Measurements from ENCODE around the gene KIAA1958.
"Not testable (repeated sequence)": the region's sequence is repeated elsewhere in the genome, so short reads cannot be mapped to it uniquely, and the experiment has no call there.

The KIAA1958 gene

DNA sequence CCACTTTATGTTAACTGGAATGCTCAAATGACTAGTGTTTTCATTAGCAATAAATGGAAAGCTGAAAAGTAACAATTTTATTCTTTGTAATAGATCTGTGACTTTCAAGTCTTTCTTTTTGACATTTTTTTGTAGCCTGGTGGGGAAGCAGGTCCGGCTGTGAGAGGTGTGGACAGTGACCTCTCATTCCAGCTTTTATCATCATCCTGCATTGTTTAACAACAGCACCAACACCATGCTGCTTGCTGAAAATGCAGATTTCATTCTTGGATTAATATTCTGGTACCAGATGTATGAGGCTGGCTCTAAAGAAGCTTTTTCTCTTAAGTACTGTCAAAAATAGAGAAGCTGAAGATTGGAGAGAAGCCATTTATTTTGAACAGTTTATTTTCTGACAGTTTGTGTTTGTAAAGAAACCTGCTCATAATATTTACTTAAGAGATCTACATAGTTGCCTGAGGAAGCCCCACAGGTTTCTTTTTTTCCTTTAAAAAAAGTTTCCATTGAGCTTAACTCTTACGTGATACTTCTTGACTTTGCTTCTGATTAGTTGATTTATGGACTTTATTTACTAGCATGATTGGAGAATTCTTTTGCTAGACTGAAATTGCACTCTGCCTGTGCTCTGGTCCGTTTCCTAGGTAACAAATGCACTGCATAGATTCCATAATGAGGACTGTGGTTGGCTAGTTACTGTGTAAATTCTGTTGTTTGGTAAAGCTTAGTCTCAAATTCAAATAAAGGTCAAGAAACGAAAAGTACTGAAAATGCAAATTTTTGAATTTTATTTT, 3.4 kb downstream of the KIAA1958 start:
- DNase-seq, result no peak

DNA sequence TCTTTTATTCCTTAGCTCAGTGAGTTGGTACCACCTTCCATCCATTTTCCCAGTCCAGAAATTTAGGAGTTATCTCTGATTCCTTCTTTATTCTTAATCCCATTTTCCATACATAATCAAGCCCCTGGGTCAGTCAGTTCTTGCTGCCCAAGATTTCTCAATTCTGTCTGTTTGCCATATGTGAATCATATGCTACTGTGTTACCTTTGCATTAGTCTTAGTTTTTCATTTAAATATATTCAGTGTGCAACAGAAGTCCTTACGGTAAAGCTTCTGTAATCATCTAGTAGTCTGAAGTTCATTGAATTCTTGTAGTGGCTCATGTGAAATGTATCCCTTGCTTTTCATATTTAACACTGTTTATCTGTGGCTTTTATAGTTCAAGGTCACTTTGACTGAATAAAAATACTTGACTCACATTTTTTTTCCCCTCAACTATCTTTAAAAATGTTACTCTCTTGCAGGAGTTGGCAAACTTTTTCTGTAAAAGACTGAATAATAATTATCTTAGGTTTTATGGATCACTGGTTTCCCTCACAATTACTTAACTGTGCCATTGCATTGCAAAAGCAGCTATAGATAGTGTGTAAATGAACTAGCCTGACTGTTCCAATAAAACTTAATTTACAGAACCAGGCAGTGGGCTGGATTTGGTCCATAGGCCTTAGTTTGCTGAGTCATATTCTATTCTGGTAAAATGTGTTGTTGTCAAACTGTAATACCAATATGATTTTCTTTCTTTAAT, 6.9 kb downstream of the KIAA1958 start:
- no peak for DNase-seq

DNA sequence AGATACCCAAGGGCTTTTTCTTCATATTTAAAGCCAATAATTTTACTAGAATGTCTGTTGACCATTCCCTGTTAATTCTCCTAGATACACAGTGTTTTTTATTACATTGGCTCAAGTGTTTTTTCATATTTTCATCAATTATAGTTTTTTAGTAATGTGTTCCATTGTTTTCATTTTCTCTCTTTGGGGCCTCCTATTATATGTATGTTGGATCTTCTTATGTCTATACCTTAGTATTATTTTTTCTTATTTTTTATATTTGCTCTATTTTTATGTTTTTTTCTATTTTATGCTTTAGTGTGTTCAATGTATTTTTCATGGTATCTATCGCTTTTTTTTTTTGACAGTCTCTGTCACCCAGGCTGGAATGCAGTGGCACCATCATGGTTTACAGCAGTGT, 7.5 kb downstream of the KIAA1958 start:
- DNase-seq, result no peak

DNA sequence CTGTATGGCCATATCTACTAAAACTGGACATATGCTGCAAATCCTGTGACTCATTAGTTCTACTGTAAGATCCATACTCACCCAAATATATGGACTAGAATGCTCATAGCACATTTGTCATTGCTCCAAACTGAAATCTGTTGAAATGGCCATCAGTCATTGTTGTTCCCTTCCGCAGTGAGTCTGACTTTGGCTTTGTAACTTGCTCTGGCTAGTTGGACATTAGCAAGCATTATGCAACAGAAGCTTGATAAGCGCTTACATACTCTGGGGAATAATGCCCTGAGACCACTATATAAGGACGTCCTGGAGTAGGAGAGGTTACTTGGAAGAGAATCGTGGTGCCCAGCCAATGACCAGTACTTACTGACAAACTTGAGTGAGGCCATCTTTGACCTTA, 9.0 kb downstream of the KIAA1958 start:
- DNase-seq, result peak; percentile 13

DNA sequence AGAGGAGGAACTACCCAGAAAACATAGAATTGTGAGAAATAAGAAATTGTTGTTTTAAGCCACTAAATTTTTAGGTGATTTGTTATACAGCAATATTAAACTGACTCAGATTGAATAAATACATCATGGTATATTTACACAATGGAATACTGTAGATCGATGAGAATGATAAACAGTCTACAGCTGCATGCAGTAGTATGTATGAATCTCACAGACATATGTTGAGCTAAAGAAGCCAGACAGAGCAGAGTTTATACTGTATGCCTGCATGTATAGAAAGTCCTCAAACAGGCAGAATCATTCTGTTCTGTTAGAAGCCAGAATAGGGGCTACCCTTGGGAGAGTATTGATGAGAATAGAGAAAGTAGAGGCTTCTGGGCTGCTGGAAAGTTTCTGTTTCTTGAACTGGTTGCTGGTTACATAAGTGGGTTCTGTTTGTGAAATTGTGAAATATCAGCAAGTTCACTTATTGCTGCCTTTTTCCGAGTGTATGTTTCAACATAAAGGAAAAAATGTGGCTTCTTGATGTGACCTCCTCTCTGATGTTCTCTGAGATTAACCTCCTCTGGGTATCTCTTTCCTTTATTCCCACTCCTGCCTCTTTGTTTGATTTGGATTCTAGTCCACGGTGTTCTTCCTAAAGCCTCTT, 9.6 kb downstream of the KIAA1958 start:
- DNase-seq, result peak; percentile 82

DNA sequence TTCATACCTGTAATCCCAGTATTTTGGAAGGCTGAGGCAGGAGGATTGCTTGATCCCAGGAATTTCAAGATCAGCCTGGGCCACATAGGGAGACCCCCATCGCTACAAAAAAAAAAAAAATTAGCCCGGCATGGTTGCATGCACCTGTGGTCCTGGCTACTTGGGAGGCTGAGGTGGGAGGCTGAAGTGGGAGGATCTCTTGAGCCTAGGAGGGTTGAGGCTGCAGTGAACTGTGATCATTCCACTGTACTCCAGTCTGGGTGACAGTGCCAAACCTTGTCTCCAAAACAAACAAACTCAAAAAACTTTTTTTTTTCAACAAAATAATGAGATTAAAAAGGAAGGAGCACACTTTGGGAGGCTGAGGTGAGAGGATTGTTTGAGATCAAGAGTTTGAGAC, 14.2 kb downstream of the KIAA1958 start:
- no peak for DNase-seq

DNA sequence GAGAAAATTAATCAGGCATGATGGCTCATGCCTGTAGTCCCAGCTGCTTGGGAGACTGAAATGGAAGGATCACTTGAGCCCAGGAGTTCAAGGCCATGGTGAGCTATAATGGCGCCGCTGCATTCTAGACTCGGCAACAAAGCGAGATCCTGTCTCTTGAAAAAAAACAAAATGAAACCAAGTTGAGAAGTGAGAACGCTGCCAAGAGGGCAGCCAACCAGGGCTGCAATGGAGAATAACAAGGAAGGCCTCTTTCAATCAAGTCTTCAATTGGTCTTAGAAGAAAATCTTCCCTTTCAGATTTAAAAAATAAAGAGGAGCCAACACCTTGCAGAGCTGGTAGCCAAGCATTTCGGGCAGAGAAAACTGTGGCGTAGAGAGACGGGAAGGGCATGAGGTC, 14.7 kb downstream of the KIAA1958 start:
- no peak for DNase-seq

DNA sequence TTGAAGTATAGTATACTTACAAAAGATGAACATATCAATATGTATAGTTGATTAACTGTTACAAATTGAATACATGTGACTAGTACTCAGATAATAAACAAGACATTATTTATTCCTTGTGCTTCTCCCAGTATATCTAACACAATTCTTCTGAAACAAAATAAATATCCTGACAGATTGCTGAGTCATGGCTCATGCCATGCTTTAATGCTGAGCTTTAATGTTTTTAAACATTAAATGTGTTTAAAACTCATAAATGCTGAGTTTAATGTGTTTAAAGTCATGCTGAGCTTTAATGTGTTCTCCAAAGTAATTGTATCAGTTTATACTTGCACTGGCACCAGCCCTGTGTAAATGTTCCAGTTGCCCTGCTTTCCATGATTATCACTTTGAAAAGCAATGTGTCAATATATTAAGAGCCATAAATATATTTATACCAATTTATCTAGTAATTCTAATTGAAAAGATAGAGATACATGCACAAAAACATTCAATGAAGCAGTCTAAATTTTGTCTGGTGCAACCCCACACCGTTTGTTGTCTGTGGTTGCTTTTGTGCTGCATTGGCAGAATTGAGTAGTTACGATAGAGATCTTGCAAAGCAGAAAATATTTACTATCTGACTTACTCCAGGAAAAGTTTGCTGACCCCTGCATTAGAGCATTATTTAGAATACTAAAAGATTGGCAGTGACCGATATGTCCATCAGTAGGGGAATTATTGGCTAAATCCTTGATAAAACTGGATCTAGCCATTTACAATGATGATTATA, 15.7 kb downstream of the KIAA1958 start:
- DNase-seq, result no peak

DNA sequence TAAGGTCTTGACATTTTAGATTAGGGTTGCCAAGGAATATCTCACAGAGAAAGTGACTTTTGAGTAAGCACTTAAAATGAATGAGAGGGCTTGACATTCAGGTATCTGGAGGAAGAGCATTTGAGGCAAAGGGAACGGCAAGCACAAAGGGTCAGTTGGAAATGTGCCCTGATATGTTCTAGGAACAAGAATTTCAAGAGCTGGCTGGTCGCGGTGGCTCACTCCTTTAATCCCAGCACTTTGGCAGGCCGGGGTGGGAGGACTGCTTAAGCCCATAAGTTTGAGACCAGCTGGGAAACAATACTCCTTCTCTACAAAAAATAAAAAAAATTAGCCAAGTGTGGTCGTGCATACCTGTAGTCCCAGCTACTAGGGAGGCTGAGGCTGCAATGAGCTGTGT, 16.5 kb downstream of the KIAA1958 start:
- no peak for DNase-seq

DNA sequence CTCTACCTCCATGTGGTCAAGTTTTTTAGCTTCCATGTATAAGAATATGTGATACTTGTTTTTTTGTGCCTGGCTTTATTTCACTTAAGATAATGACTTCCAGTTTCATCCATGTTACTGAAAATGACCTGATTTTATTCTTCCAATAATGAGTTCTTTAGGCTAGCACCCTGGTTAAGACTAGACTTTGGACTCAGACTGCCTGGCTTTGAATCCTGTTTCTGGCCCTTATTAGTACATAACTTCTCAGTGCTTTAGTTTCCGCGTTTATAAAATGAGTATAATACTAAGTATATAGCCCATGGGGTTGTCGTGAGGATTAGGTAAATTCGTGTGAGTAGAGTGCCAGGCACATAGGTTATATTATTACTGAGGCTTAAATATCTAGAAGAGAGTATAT, 18.5 kb downstream of the KIAA1958 start:
- DNase-seq, result no peak

DNA sequence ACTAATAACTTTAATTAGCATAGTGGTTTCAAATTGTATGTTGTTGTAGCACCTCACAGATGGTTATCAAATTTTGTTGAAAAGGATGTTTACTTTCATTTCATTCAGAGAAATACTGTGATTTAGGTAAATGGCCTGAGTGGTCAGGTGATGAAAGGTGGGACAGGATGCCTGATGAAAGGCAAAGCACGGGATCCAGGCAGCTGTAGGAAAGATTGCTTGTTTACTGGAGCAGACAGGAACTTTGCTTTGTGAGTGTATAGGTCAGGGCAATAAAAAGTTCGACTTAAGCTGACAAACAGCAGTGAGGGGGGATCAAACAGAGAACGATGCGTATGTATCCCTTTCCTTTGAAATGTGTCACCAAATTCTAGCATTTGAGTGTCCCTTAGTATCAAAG, 19.0 kb downstream of the KIAA1958 start:
- DNase-seq, result no peak

DNA sequence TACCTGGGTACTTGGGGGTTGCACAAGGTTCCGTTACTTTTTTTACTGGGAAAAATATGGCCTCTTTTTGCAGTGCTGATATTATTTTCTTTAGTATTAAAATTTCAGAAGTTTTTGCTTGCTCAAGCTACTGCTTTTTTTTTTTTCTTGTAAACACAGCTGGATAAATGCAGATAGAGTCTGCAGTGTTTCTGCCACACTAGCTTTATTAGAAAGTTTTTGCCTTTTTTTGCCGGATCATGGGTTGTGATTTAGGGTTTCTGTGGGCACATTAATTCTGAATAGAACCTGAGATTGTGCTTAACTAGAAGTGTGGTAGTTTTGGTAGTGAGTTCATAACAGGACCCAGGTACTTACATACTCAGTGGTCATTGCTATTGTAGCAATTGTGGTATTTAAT, 19.9 kb downstream of the KIAA1958 start:
- no peak for DNase-seq

DNA sequence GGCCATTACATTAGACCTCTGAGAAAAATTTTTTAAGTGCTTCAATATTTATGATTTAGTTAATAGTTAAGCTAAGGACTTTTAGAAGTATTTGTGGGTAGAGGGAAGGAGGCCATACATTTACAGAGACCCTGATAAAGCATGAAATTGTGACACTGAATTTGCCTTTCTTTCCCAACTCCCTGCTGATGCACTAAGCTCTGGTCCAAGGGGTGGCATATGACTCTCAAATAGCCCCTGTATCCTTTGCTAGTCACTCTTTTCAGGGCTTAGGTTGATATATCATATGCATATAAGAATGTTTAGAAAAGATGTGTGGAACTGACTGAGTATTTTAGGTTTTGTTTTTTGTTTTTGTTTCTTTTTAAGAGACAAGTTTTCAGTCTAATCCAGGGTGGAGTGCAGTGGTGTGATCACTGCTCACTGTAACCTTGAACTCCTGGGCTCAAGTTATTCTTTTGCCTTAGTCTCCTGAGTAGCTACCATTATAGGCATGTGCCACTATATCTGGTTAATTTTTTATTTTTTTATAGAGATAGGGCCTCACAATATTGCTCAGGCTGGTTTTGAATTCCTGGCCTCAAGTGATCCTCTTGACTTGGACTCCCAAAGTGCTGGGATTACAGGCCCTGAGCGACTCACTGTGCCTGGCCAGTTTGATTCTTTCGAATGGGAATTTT, 20.5 kb downstream of the KIAA1958 start:
- no peak for DNase-seq

DNA sequence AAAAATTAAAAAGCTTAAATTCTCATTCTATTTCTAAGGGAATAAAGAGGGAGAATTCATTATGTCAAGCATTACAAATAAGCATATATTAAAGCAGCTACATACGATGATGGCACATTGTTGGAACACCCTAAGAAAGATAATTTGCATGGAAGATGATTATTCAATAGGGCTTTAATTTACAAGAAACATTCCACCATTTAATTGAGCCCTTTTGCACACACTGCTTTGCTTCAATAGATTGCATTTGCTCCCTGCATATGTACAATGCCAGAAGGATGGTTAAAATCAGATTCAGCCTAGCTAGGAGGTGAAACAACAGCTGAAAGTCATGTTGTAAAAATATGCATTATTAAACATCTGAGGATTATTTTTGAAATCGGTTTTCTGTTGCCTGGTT, 21.8 kb downstream of the KIAA1958 start:
- no peak for DNase-seq

DNA sequence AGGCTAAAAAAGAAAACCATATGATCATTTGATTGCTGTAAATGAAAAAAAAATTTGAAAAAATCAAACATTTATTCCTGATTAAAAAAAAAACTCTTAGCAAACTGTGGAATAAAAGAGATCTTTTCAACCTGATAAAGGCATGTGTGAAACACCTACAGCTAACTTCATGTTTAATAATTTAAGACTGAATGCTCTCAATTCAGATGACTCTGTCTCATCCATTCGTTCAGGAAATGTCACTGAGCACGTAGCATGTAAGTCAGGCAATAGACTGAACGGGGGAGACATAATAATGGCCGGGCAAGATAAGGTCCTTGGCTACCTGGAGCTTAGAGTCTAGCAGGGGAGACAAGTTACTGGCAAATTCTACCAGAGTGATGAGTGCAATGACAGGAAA, 25.8 kb downstream of the KIAA1958 start:
- DNase-seq, result not testable (repeated sequence)

DNA sequence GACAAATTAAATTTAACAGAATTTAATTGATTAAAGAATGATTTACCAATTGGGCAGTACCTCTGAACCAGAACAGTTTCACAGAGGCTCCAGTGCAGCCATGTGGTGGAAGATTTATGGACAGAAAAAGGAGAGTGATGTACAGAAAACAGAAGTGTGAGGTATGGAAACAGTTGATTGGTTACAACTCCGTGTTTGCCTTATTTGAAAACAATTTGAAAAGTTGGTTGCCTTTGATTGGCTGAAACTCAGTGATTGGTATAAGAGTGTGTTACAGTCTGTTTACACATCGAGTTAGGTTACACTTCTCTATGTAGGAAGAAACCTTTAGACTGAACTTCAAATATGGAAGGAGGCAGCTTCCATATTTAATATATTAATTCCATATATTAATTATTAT, 30.1 kb downstream of the KIAA1958 start:
- DNase-seq, result no peak

DNA sequence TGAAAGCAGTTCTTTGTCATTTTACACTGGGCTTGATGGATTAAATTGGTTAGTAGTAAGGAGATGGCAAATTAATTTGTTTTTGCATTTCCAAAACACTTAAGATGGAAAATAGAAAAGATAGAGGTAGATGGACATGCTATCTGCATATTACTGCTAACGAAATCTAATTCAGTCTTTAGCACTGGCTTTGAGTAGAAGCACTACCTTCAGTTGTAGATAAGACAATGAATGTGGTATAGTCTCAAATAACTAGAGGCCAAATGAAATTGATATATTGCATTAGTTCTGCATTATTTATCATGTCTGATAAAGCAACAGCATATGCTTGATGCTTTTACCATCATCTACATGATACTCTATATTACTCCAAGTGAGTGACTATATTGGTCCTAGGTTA, 33.4 kb downstream of the KIAA1958 start:
- DNase-seq, result no peak

DNA sequence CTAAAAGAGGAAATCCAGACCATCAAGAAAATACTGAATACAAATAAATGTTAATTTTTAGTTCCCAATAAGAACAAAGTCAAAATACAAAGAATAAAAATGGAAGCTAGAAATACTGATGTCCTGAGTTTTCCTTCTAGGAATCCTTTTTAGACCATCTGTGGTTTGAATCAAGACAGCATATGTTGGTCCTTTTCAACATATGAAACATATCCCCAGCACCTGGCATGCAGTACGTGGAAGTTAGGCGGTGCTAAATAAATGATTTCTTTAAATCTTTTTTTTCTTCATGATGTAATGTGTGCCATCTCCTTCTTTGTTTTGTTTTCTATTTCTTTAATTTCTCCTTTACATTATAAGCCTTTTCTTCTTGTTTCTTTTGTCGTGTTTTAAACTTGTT, 34.0 kb downstream of the KIAA1958 start:
- no peak for DNase-seq

DNA sequence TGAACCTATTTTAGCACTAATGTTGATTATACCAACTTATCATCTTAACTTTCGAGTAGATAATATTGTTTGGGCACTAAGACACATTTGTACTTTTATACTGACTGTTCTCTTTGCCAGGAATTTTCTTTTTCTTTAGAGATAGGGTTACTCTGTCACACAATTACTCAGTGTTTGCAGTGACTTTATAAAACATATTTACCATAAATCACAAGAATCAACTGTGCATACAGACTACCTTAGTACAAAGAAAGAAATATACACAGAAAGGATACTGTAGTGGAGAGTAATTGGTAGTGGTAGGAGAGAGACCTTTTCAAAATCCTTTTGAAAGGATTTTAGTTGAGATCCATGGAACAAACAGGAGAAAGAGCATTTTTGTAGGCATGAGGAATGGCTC, 40.3 kb downstream of the KIAA1958 start:
- DNase-seq, result no peak

DNA sequence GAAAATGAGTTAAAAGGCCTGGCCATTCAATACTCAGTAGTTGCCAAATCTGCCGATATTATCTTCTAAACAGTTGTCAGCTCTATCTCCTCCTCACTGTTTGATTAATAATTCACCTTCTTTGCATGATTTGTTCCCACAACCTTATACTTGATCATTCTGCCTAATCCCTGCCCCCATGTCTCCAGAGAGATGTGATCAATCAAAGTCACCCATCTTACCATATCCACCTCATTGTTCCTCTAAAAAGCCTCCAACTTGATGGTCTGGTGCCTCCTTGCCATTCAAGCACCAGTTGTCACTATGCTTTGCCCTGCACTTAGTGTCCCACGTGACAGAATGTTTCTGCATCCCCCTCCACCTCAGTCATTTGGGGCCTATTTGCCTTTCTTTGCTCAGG, 41.3 kb downstream of the KIAA1958 start:
- no peak for DNase-seq

DNA sequence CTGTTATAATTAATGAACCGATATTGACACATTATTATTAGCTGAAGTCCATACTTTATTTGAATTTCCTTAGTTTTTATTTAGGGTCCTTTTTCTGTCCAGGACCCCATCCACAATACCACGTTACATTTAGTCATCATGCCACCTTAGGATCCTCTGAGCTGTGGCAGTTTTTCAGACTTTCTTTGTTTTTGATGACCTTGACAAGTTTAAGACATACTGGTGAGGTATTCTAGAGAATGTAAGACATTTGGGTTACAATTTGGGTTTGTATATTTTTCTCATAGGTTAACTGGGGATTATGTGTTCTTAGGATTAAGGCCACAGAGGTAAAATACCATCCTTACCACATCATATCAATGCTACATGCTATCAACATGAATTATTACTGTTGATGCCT, 42.7 kb downstream of the KIAA1958 start:
- DNase-seq, result no peak

DNA sequence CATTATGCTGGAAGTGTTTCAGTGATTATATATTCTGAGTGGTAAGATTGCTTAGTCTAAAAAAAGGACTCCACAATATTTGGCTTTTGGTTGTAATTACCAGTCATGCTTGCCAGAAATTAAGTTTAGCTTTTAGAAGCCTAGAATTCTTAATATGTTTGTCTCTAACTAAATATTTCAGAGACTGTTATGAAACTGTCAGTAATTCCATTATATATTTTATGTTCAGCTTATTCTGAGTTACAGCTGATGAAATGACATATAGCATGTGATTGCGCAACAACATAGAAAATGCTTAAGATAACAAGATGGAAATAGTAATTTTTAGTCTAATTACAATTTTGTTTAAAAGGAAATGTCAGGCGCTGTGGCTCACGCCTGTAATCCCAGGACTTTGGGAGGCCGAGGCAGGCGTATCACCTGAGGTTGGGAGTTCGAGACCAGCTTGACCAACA, 44.2 kb downstream of the KIAA1958 start:
- DNase-seq, result no peak

All from MV-4-11 (cell line).